Cerebellar nuclear complex (tissue), 1 donor: ENCODE measurements around the gene HESX1.

Experiments used
- DNase-seq, 2 experiments: peaks; one replicate each; lab custom pipeline; 2025; lab: John Stamatoyannopoulos, UW

HESX1 gene

DNA sequence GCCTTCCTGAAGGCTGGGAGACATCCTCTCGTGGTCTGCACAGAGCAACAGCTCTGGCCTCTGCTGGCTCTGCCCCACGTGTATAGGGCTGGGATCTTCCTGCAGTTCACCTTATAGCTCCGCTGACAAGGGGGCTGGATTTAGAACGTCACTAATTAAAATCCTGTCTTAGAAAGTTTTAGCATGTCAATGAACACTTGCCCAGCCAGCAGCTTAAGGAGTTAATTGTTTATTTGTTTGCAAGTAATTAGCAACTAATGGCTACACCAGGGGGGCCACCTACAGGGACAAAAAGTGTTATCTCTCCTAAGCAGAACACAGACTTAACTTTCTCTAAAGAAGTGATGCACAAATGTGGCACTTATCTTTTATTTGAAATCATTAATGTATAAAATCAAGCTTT lies at the start of gene HESX1:
TSS of gene HESX1 (minus strand) at position 84 of the 403 bp plus-strand sequence. CDS start at position 24, 60 bp downstream.
- no peak for DNase-seq

DNA sequence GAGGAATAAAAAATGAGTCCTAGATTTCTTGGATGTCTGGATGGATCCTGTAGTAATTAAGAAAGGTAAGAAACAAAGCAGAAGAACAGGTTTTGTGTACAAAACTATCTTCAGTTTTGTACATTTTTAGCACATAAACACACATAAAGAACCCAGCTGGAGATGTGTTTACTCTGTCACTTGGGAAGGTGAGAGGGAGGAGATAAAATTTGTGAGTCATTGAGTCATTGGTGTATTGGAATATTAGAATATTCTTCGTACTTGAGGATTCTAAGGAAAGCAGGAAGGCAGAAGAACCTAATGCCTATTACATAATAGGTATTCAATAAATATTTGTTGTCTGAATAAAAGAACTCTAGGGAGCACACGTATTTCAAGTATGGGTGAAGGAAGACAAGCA lies 45.2 kb upstream of the HESX1 start:
- no peak for DNase-seq

DNA sequence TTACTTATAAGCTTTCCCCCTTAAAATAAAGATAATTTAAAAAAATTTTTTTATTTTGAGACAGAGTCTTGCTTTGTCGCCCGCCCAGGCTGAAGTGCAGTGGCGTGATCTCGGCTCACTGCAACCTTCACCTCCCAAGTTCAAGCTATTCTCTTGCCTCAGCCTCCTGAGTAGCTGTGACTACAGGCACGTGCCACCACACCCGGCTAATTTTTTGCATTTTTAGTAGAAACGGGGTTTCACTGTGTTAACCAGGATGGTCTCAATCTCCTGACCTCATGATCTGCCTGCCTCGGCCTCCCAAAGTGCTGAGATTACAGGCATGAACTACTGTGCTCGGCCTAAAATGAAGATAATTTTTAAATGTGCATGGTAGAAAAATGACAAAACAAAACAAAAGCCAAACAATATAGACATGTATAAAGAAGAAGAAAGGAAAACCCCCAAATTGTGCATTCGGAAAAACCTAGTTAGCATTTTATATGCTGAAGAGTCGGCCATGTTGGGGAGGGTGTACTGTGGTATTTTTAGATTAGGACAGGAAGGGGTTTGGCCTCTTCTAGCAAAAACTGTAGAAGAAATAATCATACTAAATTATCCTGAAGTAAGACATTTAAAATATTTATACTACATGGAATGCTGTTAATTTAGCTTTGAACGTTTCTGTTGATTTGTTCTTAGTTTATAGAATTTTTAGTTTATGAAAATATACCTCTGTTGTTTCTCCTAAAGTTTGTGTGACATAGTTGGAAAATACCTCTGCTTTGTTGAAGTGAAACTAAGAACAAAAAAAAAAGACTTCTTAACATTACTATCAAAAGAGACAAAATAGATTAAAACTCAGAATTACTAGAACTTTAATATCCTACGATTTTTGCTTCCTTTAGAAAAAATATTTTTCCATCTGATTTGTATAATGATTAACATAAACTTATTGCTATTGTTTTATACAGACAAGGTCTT lies 35.1 kb upstream of the HESX1 start:
- DNase-seq = no peak

DNA sequence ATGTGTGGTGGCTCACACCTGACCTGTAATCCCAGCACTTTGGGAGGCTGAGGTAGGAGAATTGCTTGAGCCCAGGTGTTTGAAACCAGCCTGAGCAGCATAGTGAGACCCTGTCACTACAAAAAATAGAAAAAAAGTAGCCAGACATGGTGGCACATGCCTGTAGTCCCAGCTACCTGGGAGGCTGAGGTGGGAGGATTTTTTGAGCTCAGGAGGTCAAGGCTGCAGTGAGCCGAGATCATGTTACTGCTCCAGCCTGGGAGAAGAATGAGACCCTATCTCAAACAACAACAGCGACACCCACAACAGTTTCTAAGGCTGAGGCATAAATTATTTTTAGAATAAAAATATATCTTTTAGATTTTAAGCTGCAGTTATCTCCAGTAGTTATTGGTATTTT lies 34.0 kb upstream of the HESX1 start:
- DNase-seq = no peak

DNA sequence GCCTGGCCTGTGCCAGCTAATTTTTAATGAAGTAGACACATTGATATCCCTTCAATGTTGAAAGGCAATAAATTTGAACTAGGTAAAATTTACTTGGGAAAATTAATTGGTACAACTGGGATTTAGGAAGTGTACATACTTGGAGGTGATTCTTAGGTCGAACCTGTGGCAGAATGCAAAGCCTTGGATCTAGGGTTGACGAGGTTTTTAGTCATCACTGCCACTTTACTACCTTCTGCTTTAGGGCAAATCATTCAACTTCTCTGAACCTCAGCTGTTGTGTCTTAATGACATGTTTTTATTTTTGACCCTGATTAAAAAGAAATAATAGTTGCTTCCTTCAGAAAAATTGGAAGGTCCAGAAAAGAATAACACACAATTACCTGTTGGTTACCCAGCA lies 30.2 kb upstream of the HESX1 start:
- DNase-seq = no peak

DNA sequence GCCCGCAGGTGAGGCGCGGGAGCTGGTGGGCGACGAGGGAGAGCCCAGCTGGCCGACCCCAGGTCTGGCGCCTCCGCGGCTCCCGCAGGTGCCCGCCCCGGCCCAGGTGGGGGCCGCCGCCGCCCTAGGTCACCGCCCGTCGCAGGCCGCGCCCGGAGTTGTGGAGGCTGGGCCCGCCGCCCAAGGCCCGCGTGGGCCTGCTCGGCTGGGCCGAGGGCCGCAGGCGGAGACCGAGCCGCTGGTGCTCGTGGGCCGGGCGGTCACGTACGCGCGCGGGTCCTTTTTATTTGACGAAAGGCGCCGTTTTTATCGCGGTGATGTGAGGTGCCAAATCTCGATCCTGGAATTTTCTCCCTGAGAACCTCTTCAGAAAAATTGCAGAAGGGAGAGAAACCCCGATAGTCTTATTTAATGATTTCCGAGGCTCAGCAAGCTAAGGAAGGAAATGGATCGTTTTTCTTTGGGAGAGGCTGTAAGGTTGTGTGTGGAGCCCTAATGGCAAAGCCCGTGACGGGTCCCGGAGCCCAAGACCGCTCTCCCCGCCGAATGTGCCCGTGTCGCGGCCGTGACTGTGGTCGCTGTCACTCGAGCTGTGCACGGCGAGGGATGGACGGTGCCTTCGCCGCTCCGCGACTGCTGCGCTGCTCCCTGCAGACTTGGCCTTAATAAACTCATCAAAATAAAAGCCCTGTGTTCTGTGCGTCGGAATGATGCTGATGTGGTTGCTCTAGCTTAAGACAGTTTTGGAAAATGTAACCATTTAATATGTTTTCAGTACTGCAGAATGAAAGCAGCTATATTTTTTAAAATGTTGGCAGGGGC lies 28.4 kb upstream of the HESX1 start:
- DNase-seq = peak in 1 of 2 experiments; percentile 33

DNA sequence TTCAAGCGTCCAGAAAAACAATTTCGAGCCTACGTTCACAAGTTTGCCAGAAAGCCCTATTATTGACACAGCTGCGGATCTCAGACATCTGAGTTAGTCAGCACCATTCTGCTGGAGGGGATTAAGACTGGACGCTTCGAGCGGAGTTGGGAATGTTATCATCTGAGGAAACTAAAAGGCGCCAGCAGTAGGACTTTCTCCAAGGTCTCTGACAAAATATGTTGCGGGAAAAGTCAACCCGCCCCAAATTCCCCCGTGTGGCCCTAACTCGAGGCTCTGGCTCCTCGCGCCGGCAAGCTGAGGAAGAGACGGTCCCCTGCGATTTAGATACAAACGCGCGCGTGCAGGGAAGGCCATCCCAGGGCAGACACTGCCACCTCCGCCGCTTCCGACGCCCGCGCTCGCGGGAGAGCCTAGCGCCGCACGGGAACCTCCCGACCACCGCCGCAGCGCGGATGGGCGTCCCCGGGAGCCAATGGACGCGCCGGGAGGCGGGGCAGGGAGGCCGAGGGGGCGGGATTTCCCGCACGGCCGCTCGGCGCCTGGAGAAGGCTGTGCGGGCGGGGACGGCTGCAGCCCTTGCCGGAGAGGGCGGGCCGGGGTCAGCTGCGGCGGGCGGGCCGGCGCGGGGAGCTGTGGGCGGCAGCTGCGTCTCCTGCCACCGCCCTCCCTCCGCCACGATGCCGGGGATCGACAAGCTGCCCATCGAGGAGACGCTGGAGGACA lies 27.6 kb upstream of the HESX1 start, which contains the start of gene APPL1:
TSS of gene APPL1 (plus strand) at position 526 of the 726 bp plus-strand sequence. CDS start at position 681, 155 bp downstream.
- DNase-seq = peak; percentile 39 to 77

DNA sequence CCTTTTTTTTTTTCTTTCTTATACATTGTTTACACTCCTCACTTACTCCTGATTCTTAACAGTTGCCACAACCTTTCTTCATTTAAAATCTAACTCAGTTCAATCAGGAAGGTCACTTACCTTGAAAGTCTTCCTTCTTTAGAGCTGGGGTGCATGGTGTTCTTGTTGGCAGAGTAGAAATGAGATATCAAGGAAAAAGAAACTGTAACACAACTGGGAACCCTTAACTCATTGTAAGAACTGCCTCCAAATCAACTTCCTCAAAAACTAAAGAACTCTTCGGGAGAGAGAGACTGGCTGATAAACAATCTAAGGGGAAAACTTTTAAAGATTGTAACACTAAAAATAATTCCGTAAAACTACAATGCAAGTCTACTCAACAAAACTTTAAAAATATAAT lies 26.4 kb upstream of the HESX1 start:
- DNase-seq = no peak

DNA sequence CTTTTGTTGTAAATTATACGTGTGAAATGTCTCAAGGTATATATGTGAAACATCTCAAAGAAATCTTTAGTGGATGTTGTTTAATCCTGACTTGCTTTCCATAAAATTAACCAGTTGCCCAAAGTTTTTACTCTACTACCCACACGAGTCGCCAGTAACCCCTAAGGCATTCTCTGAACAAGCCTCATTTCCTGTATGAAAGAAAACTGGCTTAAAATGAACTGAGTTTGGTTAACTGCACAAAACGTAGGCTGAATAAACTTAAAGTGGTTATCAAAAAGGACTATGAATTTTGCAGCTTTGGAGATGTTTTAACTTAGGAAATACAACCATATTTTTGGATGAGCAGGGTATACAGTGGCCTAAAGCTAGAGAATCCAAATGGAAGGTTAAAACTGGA lies 25.1 kb upstream of the HESX1 start:
- DNase-seq = no peak

DNA sequence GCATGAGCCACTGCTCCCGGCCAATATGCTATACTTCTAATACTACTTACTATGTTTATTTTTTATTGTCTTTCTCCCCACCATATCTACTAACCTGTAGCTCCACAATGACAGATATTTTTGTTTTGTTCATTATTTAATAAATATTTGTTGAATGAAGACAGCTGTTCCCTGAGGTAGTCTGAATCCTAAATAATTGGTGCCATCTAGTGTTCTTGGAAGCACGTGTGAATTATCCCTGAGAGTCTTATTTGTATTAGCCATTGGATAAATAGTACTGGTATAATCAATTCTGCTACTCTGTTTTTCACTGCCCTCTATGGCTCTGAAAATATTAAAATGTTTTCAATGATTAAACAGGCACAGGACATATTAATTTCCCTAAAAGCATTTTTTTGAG lies 22.1 kb upstream of the HESX1 start:
- DNase-seq = no peak

DNA sequence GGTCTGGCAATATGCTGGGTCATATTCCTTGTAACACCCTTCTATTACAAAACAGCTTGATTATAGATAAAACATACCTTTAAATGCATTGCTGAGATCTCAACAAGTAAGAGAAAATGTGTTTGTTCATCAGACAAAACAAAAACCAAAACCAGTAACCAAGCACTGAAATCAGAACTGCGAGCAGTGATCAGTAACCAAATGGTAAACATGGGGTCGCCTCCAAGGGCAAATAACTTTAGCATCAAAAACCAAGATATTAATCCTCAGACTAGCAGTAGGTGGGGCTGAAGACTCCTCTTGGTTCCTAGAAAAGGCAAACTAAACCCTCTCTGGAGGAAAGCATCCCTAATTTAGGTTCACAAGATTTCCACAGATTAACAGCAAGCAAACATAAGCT lies 6.6 kb upstream of the HESX1 start:
- no peak for DNase-seq

DNA sequence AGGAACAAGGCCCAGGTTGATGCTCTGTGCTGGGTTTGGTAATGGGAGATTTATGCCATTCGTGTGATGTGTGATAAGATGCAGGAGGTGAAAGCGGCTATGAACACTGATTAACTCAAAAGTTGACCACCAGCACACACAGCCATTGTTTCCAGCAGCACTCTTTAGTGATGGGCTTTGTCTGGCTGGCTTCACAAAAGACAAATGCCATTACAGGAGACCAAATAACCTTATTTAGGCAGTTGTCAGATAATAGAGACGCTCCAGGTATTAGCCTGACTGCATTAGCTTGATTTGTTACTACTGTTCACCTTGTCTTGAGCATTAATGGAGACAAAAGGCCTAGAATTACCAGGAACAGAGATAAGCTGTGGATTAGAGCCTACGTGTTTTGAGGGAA lies 5.1 kb downstream of the HESX1 start:
- no peak for DNase-seq

DNA sequence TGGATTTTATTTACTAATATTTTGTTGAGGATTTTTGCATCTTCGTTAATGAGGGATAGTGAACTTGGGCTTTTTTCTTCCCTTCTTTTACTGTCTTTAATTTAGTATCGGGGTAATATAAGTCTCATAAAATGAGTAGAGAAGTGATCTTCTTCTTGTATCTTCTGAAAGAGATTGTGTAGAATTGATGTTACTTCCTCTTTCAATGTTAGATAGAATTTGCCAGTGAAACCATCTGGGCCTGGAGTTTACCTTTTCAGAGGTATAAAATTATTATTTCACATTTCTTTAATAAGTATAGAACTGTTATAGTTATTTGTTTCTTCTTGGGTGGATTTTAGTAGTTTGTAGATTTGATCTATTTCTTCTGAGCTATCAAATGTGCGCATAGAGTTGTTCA lies 7.8 kb downstream of the HESX1 start:
- DNase-seq = no peak

DNA sequence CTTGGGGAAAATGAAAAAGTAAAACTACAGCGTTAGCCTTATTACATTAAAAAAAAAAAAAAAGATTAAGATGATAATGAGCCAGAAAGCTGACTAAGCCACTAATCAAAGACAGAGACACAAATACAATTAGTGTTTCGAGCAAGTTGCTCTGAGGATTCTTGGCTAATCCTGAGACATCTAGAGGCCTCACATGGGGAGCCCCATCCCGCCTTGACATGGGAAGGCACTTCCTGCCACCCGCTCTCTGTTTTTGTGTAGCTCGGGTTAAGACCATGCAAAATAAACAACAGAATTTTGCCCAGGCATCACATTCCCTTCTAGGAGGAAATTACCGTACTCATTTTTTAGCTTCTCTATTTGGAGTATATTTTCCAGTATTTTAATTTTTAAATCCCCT lies 15.3 kb downstream of the HESX1 start:
- no peak for DNase-seq

DNA sequence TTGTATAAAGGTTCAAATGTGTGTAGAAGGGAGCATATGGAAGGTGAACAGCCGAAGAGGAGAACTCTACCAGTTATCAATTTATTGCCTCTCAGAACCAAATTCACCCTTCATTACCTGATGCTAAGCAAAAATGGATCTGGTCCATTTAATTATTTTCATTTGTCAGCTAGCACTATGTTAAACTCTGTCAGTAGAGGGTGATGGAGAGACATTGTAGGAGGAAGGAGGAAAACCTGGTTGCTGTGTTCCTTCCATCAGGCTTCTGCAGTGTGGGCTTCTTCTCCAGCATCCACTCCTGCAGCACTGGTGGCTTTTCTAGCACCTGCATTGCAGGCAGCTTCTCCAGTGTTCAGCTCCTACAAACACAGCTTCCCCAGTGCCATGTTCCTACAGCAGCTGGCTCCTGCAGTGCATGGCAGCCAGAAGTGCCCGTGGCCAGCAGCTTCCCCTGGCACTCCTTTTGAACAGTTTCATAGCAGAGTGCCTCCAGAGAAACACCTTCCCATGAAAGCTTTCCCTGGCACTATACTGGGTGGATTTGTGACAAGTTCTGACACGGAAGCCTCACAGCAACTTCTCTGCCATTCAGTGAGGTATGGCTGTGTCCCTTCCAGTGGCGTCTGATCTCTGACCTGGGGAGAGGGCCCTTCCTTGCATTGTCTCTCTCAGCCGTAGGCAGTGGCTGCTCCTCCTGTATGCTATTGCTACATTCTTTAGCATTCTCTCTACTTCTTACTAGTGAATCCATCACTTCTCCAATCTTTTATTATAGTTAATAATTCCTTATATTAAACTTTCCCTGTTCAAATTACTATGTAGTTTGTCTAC lies 20.0 kb downstream of the HESX1 start:
- DNase-seq = no peak

DNA sequence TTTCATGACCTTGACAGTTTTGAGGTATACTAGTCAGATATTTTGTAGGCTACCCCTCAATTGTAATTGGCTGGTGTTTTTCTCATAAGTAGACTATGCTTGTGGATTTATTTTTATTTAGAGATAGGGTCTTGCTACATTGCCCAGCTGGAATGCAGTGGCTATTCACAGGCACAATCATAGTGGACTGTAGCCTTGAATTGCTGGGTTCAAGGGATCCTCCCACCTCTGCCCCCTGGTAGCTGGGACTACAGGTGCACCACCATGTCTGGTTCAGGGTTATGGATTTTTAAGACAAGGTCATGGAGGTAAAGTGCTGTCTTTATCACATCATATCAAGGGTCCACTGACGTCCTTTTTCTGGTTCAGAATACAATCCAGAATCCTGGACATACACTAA lies 23.7 kb downstream of the HESX1 start:
- no peak for DNase-seq

DNA sequence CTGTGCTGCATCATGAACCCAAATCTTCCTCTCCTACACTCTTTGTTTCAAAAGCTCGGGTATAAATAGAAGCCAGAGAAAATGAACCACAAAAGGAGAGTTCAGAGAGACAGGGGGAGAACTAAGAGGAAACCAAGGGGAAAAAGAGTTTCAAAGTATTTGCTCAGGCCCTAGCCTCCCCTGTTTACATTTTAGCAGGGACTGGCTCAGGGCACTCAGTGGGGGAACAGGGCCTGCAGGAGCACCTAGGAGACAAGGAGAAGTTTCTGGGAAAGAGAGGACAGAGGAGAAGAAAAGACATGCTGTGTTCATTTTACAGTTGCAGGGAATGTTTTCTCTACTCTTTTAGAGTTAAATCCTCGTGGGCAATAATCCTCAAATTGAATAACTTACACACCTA lies 26.1 kb downstream of the HESX1 start:
- no peak for DNase-seq

DNA sequence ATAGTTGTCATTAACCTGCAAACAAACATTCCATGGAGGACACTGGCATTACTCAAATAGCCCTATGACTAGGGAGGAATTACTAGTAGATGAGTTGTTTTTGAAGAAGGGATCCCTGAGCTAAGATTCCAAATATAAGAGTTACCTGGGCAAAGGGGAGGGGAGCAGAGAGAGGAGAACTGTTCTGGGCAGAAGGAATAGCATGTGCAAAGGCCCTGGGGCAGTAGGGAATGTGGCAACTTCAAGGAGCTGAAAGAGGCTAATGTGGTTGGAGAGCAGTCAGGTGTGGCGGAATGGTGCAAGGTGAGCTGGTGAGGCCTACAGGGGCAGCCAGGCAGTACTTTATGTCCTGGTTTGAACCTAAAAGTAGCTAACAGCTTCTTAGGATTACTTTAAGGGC lies 28.8 kb downstream of the HESX1 start:
- no peak for DNase-seq

DNA sequence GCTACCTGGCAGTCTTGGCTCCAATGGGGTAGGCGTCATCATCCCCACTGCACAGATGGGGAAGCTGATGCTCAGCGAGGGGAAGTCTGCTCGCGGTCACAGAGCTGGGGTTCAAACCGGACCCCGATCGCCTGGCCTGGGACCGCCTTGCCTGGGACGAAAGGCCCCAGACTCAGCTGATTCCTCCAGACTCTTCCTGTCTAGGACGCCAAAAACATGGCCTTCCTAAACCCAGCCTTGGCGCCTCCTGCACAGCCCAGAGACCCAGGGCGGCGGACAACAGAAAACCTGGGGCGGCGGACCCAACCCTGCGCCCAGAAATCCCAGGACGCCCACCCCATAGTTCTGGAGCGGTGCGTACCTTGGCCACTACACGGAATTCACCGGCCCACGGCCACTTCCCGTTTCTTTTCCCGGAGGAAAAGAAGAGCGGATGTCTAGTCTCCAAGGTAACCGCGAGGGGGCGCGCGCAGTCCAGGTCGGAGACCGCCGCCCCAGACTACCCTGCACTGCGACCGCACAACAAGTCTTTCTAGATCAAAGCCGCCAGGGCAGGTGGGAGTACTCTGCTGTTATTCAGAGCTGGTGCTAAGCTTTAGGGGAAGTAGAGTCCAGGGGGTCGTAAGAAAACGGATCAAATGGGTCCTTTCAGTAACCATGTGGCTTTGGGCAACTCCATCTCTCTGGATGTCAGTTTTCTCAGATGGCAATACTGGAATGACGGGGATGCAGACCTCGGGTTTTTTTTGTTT lies 29.7 kb downstream of the HESX1 start:
- no peak for DNase-seq

DNA sequence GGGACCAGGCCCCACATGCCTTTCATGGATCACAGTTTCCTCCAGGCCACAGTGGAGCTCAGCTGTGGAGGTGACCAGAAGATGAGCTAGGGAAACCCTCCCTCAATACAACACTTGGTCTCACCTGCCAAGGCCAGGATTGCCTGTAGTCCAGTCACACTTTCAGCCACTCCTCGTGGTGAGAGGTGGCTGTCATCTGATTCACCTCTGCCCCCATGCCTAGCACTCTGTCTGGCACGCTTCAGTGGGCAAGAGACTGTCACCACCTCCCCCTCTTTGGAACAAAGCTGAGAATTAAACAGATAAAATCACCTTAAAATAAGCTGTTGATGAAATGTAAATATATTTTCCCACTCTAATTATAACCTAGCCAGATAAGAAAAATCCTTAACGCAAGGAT lies 30.7 kb downstream of the HESX1 start:
- no peak for DNase-seq

DNA sequence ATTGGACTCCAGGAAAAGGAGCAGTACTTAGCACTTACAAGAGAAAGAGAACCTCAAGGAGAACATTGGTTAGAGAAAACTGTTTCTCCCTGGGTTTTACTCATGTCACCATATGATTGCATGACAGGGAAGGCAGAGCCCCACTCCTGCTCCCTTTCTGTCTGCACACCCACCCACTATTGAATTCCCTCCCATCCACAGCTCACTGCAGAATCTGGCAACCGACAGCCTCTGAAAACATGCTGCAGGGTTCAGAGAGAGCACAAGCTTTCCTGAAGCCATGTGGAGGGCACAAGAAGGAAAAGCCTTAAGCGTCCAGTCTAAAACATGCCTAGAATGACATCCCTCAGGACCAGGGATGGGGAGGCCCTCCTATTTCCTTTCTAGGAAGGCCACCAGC lies 31.6 kb downstream of the HESX1 start:
- DNase-seq = no peak
